HepG2 (cell line): ENCODE measurements around the gene SCGB1C2. TPM values are rescaled to one million over a fixed set of nuclear protein-coding genes. Genes with fewer than 3 reads are reported as not detected.

Source experiments
- ATAC-seq: fragments of 200-7000 bp; cut with Tn5 transposase; 3 replicates; pipeline ENCODE4 v1.9.1; 2020; ENCODE audit warnings: mild to moderate bottlenecking, moderate library complexity
- BruUV-seq: library from RNA; stranded (reverse); fragments of 400-500 nt; replicated peaks from 2 replicates; lab custom pipeline; 2021; lab: Mats Ljungman, UMichigan
- CTCF ChIA-PET: fragments of 300-600 bp; formaldehyde crosslinking; extraction: SDS; loops from one replicate; lab custom pipeline; 2021; ENCODE audit warnings: low total read pairs, inconsistent platforms, low intra/inter-chr PET ratio; lab: Yijun Ruan, JAX
- POLR2A ChIA-PET: fragments of 350-600 bp; sonication (Branson Sonifier 250); formaldehyde crosslinking; loops from one replicate; lab custom pipeline; 2020; ENCODE audit warnings: antibody characterized with exemption, inconsistent platforms; lab: Yijun Ruan, JAX
- DNase-seq: peaks from one replicate; pipeline ENCODE4 v3.0.0-alpha.2; 2015; ENCODE audit warnings: low spot score
- FAIRE-seq: peaks from 3 replicates; lab custom pipeline; 2011; peaks lifted over from hg19 to GRCh38; lab: Jason Lieb, UNC
- H2AFZ ChIP-seq: one replicate; pipeline ENCODE4 v1.6.1; 2011; ENCODE audit warnings: low read length, inconsistent platforms
- H3K27ac ChIP-seq: fragments of 300-600 bp; 3 replicates; pipeline ENCODE4 v1.8.0; 2011; ENCODE audit warnings: mixed run types, mild to moderate bottlenecking, mixed read lengths, low read length, inconsistent platforms; ENCODE audit not compliant: insufficient read depth; ENCODE audit errors: extremely low read length
- H3K27me3 ChIP-seq, 2 experiments: fragments of 200-600 bp in 1 of 2; 2 replicates in 1 of 2; 3 replicates in 1 of 2; pipeline versions ENCODE4 v1.6.0 to v1.8.0; 2011; ENCODE audit warnings: low read length in 2 of 2, mild to moderate bottlenecking in 2 of 2, moderate library complexity in 2 of 2, inconsistent platforms in 1 of 2; ENCODE audit not compliant: insufficient read depth in 2 of 2, control insufficient read depth in 1 of 2
- H3K36me3 ChIP-seq, 2 experiments: fragments of 200-600 bp in 1 of 2; replicated peaks in 1 of 2; 2 replicates in 1 of 2; 3 replicates in 1 of 2; pipeline versions ENCODE4 v1.5.1 to v1.8.0; 2011; ENCODE audit warnings: low read length in 2 of 2, inconsistent platforms in 1 of 2; ENCODE audit not compliant: insufficient read depth in 2 of 2, control insufficient read depth in 1 of 2
- H3K4me1 ChIP-seq: 2 replicates; pipeline ENCODE4 v1.5.1; 2012; ENCODE audit warnings: low read length, inconsistent platforms; ENCODE audit not compliant: insufficient read depth
- H3K4me2 ChIP-seq: 2 replicates; pipeline ENCODE4 v1.6.0; 2011; ENCODE audit warnings: low read depth, low read length, inconsistent platforms
- H3K4me3 ChIP-seq, 3 experiments: fragments of 200-600 bp in 1 of 3; sonication (generic), shearing (Covaris generic) in 1 of 3; replicated peaks in 1 of 3; 2 replicates each; pipeline ENCODE4 v1.5.1; 2011 to 2016; ENCODE audit warnings: low read length in 3 of 3, inconsistent platforms in 2 of 3, low read depth in 2 of 3, mild to moderate bottlenecking in 2 of 3, control low read depth in 1 of 3, mixed read lengths in 1 of 3; ENCODE audit not compliant: insufficient read depth in 1 of 3
- H3K79me2 ChIP-seq: one replicate; pipeline ENCODE4 v1.6.1; 2011; ENCODE audit warnings: low read length, inconsistent platforms; ENCODE audit not compliant: insufficient read depth
- H3K9ac ChIP-seq: 2 replicates; pipeline ENCODE4 v1.6.0; 2011; ENCODE audit warnings: mild to moderate bottlenecking, low read depth, low read length, inconsistent platforms; ENCODE audit not compliant: insufficient read depth
- H3K9me3 ChIP-seq: 2 replicates; pipeline ENCODE4 v1.5.1; 2012; ENCODE audit warnings: mild to moderate bottlenecking, low read length
- H4K20me1 ChIP-seq: 2 replicates; pipeline ENCODE4 v1.6.0; 2011; ENCODE audit warnings: inconsistent platforms, mild to moderate bottlenecking, low read length, moderate library complexity; ENCODE audit not compliant: insufficient read depth
- CREM ChIP-seq, 2 experiments: sonication (generic) in 1 of 2; formaldehyde crosslinking in 1 of 2; IDR thresholded peaks; 2 replicates each; pipeline versions ENCODE4 v1.4.0 to v1.6.1; 2016 to 2020; ENCODE audit warnings: antibody characterized with exemption in 1 of 2, mild to moderate bottlenecking in 1 of 2, missing genetic modification reagents in 1 of 2
- FOXJ3 ChIP-seq: sonication (generic); formaldehyde crosslinking; IDR thresholded peaks from 2 replicates; pipeline ENCODE4 v1.4.0; 2020; ENCODE audit warnings: missing genetic modification reagents, mild to moderate bottlenecking, borderline replicate concordance
- NFE2L2 ChIP-seq: fragments of 150-350 bp; IDR thresholded peaks from 2 replicates; pipeline ENCODE4 v1.6.1; 2014; ENCODE audit warnings: low read length
- PAF1 ChIP-seq: IDR thresholded peaks from 2 replicates; pipeline ENCODE4 v1.6.1; 2016; ENCODE audit warnings: missing genetic modification reagents, missing compliant biosample characterization
- PRPF4 ChIP-seq: fragments of 200-400 bp; formaldehyde crosslinking; IDR thresholded peaks from 2 replicates; pipeline ENCODE4 v1.6.1; 2016; ENCODE audit warnings: low read length, low read depth; ENCODE audit not compliant: poor library complexity, severe bottlenecking
- WGBS: methylation state at CpG from one replicate; pipeline ENCODE4 v1.1.6; 2017; ENCODE audit warnings: low lambda C conversion rate; 5-methylcytosine and 5-hydroxymethylcytosine counted together
- in situ Hi-C: cut with HindIII; loops from 2 replicates; pipeline ENCODE4 v1.10.0; 2017; ENCODE audit warnings: low pct_unique_long_range_greater_than_20kb; ENCODE audit not compliant: extremely low pct_ligation_motif_present
- intact Hi-C: fragments of 100-400 bp; cut with micrococcal nuclease; formaldehyde crosslinking; loops from one replicate; pipeline ENCODE4 v1.10.0; 2022; ENCODE audit not compliant: unreplicated experiment
- polyA plus RNA-seq, 8 experiments: library from polyadenylated mRNA; depleted of rRNA in 3 of 8; stranded (reverse) in 7 of 8; unstranded in 1 of 8; fragments of >200 nt; fragmentation: Illumina TruSeq in 4 of 8; extraction: Trizol in 4 of 8; gene quantifications; 2 replicates each; pipeline versions ENCODE4 v1.2.1 to v1.2.3, GENCODE V29; 2011 to 2016; ENCODE audit warnings: low read depth in 4 of 8, missing spikeins in 1 of 8, mixed read lengths in 1 of 8; ENCODE audit not compliant: insufficient read depth in 1 of 8
- total RNA-seq, 5 experiments: library from RNA; depleted of rRNA; stranded (reverse); fragments of >200 nt; fragmentation: Illumina TruSeq; extraction: Trizol; gene quantifications; 2 replicates each; pipeline ENCODE4 v1.2.3, GENCODE V29; 2016; ENCODE audit warnings: low read depth in 1 of 5
- TF ChIP-seq, protein P1 (sequence below): fragments of 450-650 bp; IDR thresholded peaks from 2 replicates; pipeline ENCODE4 v1.6.1; 2017
- TF ChIP-seq, protein P2 (sequence below): sonication (generic); formaldehyde crosslinking; IDR thresholded peaks from 2 replicates; pipeline ENCODE4 v1.4.0; 2020; ENCODE audit warnings: missing genetic modification reagents, borderline replicate concordance

The SCGB1C2 gene
- total and polyA plus RNA-seq, 2 of the 13 experiments (the other 11 are each of a cell fraction or from before 2014, with no cell fraction given) = not detected

DNA sequence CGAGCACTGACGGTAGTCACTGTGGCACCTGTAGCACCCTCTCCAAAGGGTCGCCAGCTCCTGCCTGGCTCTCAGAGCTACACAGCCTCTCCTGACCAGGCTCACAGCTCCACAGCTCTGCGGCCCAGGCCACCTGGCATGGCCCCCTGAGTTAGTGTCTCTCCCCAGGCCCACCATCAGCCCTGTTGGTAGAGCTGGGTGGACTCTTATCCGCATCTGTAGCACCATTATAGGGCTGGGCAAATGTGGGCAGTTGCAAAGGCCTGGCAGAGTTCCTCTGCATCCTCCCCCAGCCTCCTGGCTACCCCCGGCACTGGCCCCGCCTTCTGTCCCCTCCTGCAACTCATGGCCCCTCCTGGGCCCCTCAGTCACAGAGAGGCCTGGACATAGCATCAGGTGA lies 18.2 kb downstream of the SCGB1C2 start:
- FAIRE-seq (no peak), ATAC-seq (no peak)
- TF ChIP-seq, protein P1, sequence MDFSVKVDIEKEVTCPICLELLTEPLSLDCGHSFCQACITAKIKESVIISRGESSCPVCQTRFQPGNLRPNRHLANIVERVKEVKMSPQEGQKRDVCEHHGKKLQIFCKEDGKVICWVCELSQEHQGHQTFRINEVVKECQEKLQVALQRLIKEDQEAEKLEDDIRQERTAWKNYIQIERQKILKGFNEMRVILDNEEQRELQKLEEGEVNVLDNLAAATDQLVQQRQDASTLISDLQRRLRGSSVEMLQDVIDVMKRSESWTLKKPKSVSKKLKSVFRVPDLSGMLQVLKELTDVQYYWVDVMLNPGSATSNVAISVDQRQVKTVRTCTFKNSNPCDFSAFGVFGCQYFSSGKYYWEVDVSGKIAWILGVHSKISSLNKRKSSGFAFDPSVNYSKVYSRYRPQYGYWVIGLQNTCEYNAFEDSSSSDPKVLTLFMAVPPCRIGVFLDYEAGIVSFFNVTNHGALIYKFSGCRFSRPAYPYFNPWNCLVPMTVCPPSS = no peak
- TF ChIP-seq, protein P2, sequence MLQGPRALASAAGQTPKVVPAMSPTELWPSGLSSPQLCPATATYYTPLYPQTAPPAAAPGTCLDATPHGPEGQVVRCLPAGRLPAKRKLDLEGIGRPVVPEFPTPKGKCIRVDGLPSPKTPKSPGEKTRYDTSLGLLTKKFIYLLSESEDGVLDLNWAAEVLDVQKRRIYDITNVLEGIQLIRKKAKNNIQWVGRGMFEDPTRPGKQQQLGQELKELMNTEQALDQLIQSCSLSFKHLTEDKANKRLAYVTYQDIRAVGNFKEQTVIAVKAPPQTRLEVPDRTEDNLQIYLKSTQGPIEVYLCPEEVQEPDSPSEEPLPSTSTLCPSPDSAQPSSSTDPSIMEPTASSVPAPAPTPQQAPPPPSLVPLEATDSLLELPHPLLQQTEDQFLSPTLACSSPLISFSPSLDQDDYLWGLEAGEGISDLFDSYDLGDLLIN (CRISPR knock-in tag) = no peak
- TF ChIP-seq NFE2L2 = no peak
- TF ChIP-seq PRPF4 = no peak
- TF ChIP-seq FOXJ3 (CRISPR knock-in tag) = no peak
- TF ChIP-seq PAF1 (CRISPR knock-in tag) = no peak
- TF ChIP-seq CREM (IDR thresholded peaks at IDR 0.05) = no peak
- TF ChIP-seq CREM (CRISPR knock-in tag; IDR thresholded peaks at IDR 0.05) = no peak
- TF ChIP-seq, all 625 proteins: peak for 0
- Histone ChIP-seq H3K4me1 (peaks cover 24% of the 10 kb centered on the region), H2AFZ (no peak overlapping the region), H4K20me1 (no peaks in the 10 kb centered on the region), H3K9me3 (no peaks in the 10 kb centered on the region), H3K27ac (no peak overlapping the region), H3K9ac (no peak overlapping the region), H3K4me2 (no peak overlapping the region), H3K36me3 (no peaks in the 10 kb centered on the region), H3K4me3 (no peak overlapping the region), H3K27me3 (peaks cover 1 to 20% of the 10 kb centered on the region in 2 experiments; a peak in 3 of 5 replicates), H3K79me2 (no peaks in the 10 kb centered on the region)
- in situ Hi-C loops (no loop called here), intact Hi-C loops (no loop called here)
- ChIA-PET POLR2A (no interaction called here), CTCF (no interaction called here)
- BruUV-seq = no TSS peak
- WGBS = 67% methylated on average over 3 of the region's 7 CpGs
- DNase-seq = no peak
